Activated naive CD8-positive, alpha-beta T cell treated with anti-CD3 and anti-CD28 coated beads for 36 hours (primary cell): ENCODE data around the gene MAST4. TPM values are rescaled to one million over a fixed set of nuclear protein-coding genes. Genes with fewer than 3 reads are reported as not detected.

ENCODE experiments used
- DNase-seq: peaks from one replicate; pipeline ENCODE4 v3.0.0; 2021
- H3K27ac Mint-ChIP-seq: one replicate; pipeline ENCODE4 v1.8.0; 2022; ENCODE audit warnings: mild to moderate bottlenecking, moderate library complexity, mixed read lengths
- H3K27me3 Mint-ChIP-seq: one replicate; pipeline ENCODE4 v1.8.0; 2022; ENCODE audit warnings: mild to moderate bottlenecking, mixed read lengths
- H3K36me3 Mint-ChIP-seq: one replicate; pipeline ENCODE4 v1.8.0; 2021; ENCODE audit warnings: mild to moderate bottlenecking, mixed read lengths
- H3K4me1 Mint-ChIP-seq: one replicate; pipeline ENCODE4 v1.8.0; 2021; ENCODE audit warnings: mixed read lengths
- H3K4me3 Mint-ChIP-seq: one replicate; pipeline ENCODE4 v1.8.0; 2022; ENCODE audit warnings: mild to moderate bottlenecking, moderate library complexity, mixed read lengths
- H3K9me3 Mint-ChIP-seq: one replicate; pipeline ENCODE4 v1.8.0; 2022; ENCODE audit warnings: mixed read lengths
- total RNA-seq, 2 experiments: library from RNA; stranded (reverse); gene quantifications; one replicate each; pipeline ENCODE4 v1.2.3, GENCODE V29; 2021

Gene MAST4
- total RNA-seq, 2 experiments from 2014 or later, result 8.9 to 9.8 TPM

DNA sequence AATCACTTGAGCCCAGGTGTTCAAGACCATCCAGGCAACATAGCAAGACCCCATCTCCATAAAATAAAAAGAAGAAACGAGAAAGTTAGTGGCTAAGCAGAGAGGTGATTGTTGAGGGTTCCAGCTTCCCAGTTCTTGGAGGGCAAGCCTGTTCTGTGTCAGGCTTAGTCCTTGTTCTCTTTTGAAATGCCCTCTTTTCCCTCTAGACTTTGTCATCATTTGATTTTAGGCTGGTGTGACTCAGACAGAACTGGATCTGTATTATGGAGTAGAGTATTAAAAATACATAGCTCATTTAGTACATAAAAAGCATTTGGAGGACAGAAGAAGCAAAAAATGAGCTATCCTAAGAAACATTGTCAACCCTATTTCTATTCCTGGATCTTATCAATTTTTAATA lies 441.0 kb downstream of the MAST4 start:
- H3K27ac Mint-ChIP-seq, result no peak overlapping the region
- H3K9me3 Mint-ChIP-seq, result no peaks in the 10 kb centered on the region
- H3K36me3 Mint-ChIP-seq, result peaks cover 4% of the 10 kb centered on the region
- DNase-seq, result no peak
- peaks cover 54% of the 10 kb centered on the region for H3K4me1 Mint-ChIP-seq
- H3K4me3 Mint-ChIP-seq, result no peak overlapping the region
- H3K27me3 Mint-ChIP-seq, result no peaks in the 10 kb centered on the region

GRCh38 chr5:67038817-67039603 lies 442.8 kb downstream of the MAST4 start:
- Mint-ChIP-seq H3K4me1 (peaks cover 39% of the 10 kb centered on the region), H3K4me3 (no peak overlapping the region), H3K9me3 (no peaks in the 10 kb centered on the region), H3K27ac (no peak overlapping the region), H3K27me3 (no peaks in the 10 kb centered on the region), H3K36me3 (peaks cover 8% of the 10 kb centered on the region)
- DNase-seq, result no peak

- Mint-ChIP-seq H3K27ac (no peak overlapping the region), H3K9me3 (no peaks in the 10 kb centered on the region), H3K27me3 (no peaks in the 10 kb centered on the region), H3K36me3 (peaks cover 8% of the 10 kb centered on the region), H3K4me1 (peaks cover 20% of the 10 kb centered on the region), H3K4me3 (no peak overlapping the region)
- DNase-seq, result no peak
Observed at GRCh38 chr5:67042176-67043003, 446.2 kb downstream of the MAST4 start.

DNA sequence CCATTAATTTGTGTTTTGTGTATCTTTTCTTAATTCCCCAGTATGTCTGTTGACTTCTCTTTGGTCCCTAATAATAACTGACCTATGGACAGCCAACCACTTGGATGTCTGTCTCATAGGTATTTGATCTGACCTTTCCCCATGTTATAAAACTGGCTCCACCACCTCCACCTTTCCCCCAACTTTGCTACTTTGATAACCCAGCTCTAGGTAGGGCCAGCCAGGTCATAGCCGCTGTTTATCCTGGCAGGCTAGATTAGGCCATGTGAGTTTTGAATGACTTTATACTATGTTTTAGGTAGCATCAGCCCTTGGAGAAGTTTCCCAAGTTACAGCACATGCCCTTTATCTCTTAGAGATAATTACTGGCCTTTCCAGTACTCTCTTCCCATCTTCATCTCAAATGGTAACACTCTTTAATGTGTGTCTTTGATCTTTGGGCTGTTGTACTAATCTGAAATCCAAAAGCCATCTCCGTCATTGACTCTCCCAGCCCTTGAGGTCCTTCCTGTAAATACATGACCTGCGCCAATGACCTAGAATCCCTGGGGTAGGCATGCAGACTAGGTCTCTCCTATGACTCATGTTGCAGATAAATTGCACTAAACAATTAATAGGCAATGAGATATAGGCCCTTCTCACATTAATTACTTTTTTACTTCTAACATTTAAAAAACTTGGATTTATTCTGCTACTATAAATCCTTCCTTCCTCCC lies 447.8 kb downstream of the MAST4 start:
- no peaks in the 10 kb centered on the region for H3K9me3 Mint-ChIP-seq
- H3K27ac Mint-ChIP-seq, result no peak overlapping the region
- DNase-seq, result no peak
- no peak overlapping the region for H3K4me3 Mint-ChIP-seq
- H3K36me3 Mint-ChIP-seq, result peaks cover 8% of the 10 kb centered on the region
- peaks cover 11% of the 10 kb centered on the region for H3K4me1 Mint-ChIP-seq
- H3K27me3 Mint-ChIP-seq, result no peaks in the 10 kb centered on the region

DNA sequence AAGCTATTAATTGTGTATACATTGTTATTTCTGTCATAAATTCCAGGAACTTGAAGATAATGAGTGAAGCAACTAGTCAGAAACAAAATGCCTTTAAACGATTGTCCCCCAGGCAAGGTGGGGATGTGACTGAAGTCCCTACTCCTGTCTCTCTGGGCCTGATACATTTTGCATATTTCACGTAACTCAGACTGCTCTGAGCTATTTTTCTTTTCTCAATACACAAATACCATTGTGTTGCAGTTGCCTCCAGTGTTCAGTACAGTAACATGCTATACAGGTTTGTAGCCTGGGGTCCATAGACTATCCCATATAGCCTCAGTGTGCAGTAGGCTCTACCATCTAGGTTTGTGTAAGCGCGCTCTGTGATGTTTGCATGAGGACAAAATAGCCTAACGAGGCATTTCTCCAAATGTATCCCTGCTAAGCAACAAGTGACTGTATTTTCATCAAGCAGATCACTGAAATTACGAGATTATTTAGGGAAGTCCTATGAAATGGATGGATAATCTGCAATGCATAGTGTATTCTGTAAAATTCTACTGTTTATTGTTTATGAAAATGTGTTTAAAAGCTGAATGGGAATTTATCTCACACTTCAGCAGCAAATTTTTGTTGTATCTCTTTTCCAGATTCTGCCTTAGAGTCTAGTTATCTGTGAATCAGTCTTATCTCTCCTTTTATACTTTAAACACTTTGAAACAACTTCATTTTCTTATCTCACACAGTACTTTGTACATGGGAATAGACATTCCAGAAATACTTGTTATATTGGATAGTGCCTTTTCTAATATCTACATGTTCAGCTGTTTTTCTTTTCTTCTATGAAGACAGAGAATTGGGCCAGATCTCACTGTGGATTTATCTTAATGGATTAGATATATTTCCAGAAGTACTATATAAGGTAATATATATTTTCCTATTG lies 449.9 kb downstream of the MAST4 start:
- H3K9me3 Mint-ChIP-seq, result no peaks in the 10 kb centered on the region
- peaks cover 19% of the 10 kb centered on the region for H3K4me1 Mint-ChIP-seq
- no peak for DNase-seq
- H3K4me3 Mint-ChIP-seq, result no peak overlapping the region
- no peaks in the 10 kb centered on the region for H3K27me3 Mint-ChIP-seq
- H3K36me3 Mint-ChIP-seq, result peaks cover 6% of the 10 kb centered on the region
- H3K27ac Mint-ChIP-seq, result no peak overlapping the region

GRCh38 chr5:67047160-67047559 lies 451.0 kb downstream of the MAST4 start:
- Mint-ChIP-seq H3K4me3 (no peak overlapping the region), H3K9me3 (no peaks in the 10 kb centered on the region)

DNA sequence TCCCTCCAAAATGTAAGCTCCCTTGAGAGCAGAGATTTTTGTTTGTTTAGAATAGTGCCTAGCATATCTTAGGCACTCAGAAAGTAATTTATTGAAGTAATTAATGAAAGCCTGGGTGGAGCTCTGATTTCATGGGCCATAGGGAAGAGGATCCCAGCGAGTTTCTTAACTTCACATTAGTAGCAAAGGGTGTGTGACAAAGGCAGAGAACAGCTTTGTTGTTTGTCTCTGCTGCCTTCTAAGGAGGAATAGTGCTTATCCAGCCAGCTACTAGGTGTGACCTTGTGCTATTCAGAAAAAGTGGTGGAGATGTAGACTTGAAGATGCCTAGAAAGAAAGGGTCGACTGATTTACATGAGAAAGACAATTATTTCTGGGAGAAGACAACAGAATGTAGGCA lies 451.4 kb downstream of the MAST4 start:
- H3K4me1 Mint-ChIP-seq, result peaks cover 16% of the 10 kb centered on the region
- DNase-seq, result no peak
- no peak overlapping the region for H3K27ac Mint-ChIP-seq
- H3K4me3 Mint-ChIP-seq, result no peak overlapping the region
- H3K27me3 Mint-ChIP-seq, result no peaks in the 10 kb centered on the region
- H3K9me3 Mint-ChIP-seq, result no peaks in the 10 kb centered on the region
- H3K36me3 Mint-ChIP-seq, result peaks cover 2% of the 10 kb centered on the region

More at GRCh38 chr5:67047160-67047559, 451.0 kb downstream of the MAST4 start:
- H3K4me1 Mint-ChIP-seq, result peaks cover 17% of the 10 kb centered on the region
- DNase-seq, result no peak
- peaks cover 6% of the 10 kb centered on the region for H3K36me3 Mint-ChIP-seq
- no peak overlapping the region for H3K27ac Mint-ChIP-seq
- H3K27me3 Mint-ChIP-seq, result no peaks in the 10 kb centered on the region

DNA sequence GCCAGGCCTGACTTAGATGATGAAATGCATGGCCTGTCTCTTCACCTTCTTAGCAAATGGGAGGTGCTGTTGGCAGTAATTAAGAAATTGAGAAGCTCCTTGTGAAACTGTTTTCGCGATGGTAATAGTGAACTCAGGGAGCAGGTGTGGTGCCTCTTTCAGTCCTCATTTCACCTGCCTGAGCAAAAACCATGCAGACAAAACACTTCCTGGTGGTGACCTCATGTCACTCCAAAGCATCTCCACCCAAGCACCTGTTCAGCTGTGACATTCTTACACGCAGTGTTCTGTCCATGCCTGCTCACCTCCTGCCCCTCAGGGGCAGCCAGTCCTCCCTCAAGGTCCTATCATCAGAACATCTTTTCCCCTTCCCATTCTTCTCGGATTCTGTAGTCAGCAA lies 453.9 kb downstream of the MAST4 start:
- H3K9me3 Mint-ChIP-seq, result no peaks in the 10 kb centered on the region
- no peak overlapping the region for H3K4me3 Mint-ChIP-seq
- peaks cover 2% of the 10 kb centered on the region for H3K36me3 Mint-ChIP-seq
- H3K4me1 Mint-ChIP-seq, result peaks cover 16% of the 10 kb centered on the region
- H3K27me3 Mint-ChIP-seq, result no peaks in the 10 kb centered on the region
- no peak overlapping the region for H3K27ac Mint-ChIP-seq
- no peak for DNase-seq

GRCh38 chr5:67050635-67051034 lies 454.4 kb downstream of the MAST4 start:
- peaks cover 2% of the 10 kb centered on the region for H3K36me3 Mint-ChIP-seq
- no peak overlapping the region for H3K4me3 Mint-ChIP-seq
- H3K4me1 Mint-ChIP-seq, result peaks cover 16% of the 10 kb centered on the region
- H3K9me3 Mint-ChIP-seq, result no peaks in the 10 kb centered on the region
- no peaks in the 10 kb centered on the region for H3K27me3 Mint-ChIP-seq
- DNase-seq, result no peak
- H3K27ac Mint-ChIP-seq, result no peak overlapping the region

DNA sequence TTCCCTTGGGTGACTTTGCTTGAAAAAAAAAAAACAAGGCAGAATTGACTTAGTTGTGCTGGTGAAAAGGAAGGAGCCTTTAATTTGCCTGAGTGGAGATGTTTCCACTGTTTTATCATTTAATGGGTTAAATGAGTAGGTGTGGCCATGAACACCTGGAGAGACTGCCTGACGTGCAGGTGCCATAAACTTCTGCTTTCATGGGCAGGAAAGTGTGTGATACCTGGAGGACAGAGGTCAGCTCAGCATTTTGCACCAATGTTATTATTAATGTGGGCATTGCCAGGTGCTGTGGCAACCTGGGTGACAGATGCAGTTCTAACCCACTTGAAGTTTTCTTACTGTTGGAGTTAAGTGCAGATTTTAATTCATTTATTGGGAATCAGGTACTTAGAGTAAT lies 455.0 kb downstream of the MAST4 start:
- Mint-ChIP-seq H3K36me3 (peaks cover 2% of the 10 kb centered on the region), H3K27ac (no peak overlapping the region), H3K27me3 (no peaks in the 10 kb centered on the region), H3K4me1 (peaks cover 16% of the 10 kb centered on the region), H3K4me3 (no peak overlapping the region), H3K9me3 (no peaks in the 10 kb centered on the region)
- no peak for DNase-seq

DNA sequence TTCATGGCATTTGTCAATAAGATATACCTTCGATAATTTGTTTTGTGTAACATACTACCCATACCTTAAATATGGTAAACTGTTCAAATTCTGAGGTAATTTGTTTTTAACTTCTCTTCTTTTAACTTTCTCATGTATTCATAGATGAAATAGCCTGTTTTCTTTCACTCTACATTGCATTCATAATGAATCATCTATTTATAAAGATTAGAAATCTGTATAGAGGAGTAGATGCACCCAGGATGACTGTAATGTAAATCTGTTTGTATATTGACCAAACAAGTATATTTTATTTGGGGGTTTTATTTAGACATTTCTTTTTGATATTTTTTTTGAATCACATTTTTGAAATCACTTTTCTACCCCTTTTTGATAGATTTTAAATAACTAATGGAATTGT lies 455.8 kb downstream of the MAST4 start:
- no peak overlapping the region for H3K4me3 Mint-ChIP-seq
- no peak for DNase-seq
- peaks cover 16% of the 10 kb centered on the region for H3K4me1 Mint-ChIP-seq
- H3K9me3 Mint-ChIP-seq, result no peaks in the 10 kb centered on the region
- H3K27ac Mint-ChIP-seq, result no peak overlapping the region
- no peaks in the 10 kb centered on the region for H3K27me3 Mint-ChIP-seq
- peaks cover 2% of the 10 kb centered on the region for H3K36me3 Mint-ChIP-seq

GRCh38 chr5:67053229-67053628 lies 457.0 kb downstream of the MAST4 start:
- no peak overlapping the region for H3K4me3 Mint-ChIP-seq
- H3K27me3 Mint-ChIP-seq, result no peaks in the 10 kb centered on the region
- peaks cover 16% of the 10 kb centered on the region for H3K4me1 Mint-ChIP-seq
- H3K27ac Mint-ChIP-seq, result no peak overlapping the region
- DNase-seq, result no peak
- H3K36me3 Mint-ChIP-seq, result peaks cover 2% of the 10 kb centered on the region
- no peaks in the 10 kb centered on the region for H3K9me3 Mint-ChIP-seq

GRCh38 chr5:67058998-67059743 lies 463.0 kb downstream of the MAST4 start:
- H3K4me3 Mint-ChIP-seq, result no peak overlapping the region
- no peaks in the 10 kb centered on the region for H3K27me3 Mint-ChIP-seq
- no peak overlapping the region for H3K27ac Mint-ChIP-seq
- peaks cover 7% of the 10 kb centered on the region for H3K4me1 Mint-ChIP-seq
- no peak for DNase-seq
- no peaks in the 10 kb centered on the region for H3K9me3 Mint-ChIP-seq
- peaks cover 13% of the 10 kb centered on the region for H3K36me3 Mint-ChIP-seq
